ENCODE data around the gene DUSP5.

GRCh38 chr10:110510086-110510485 is 12.4 kb downstream of the DUSP5 start:
- TF ChIP-seq CHD1 (IDR thresholded peaks at IDR 0.05; ENCODE audit: low read depth, low read length) (no peak), USF2 (IDR thresholded peaks at IDR 0.05; ENCODE audit: low read depth, low read length) (no peak), SMC3 (IDR thresholded peaks at IDR 0.05; ENCODE audit: low read depth, low read length) (no peak), CTCF (conservative IDR thresholded peaks at IDR 0.05; ENCODE audit: low read depth, low read length) (no peak), FOS (IDR thresholded peaks at IDR 0.05; ENCODE audit: low read depth, low read length) (no peak), RFX5 (IDR thresholded peaks at IDR 0.05; ENCODE audit: low read depth, low read length) (no peak), RCOR1 (IDR thresholded peaks at IDR 0.05; ENCODE audit: insufficient replicate concordance, low read length) (no peak), POLR2A (IDR thresholded peaks at IDR 0.05; ENCODE audit: low read depth, low read length) (no peak), RAD21 (IDR thresholded peaks at IDR 0.05; ENCODE audit: low read length) (no peak)
